ENCODE results near the gene TNNI3.

DNA sequence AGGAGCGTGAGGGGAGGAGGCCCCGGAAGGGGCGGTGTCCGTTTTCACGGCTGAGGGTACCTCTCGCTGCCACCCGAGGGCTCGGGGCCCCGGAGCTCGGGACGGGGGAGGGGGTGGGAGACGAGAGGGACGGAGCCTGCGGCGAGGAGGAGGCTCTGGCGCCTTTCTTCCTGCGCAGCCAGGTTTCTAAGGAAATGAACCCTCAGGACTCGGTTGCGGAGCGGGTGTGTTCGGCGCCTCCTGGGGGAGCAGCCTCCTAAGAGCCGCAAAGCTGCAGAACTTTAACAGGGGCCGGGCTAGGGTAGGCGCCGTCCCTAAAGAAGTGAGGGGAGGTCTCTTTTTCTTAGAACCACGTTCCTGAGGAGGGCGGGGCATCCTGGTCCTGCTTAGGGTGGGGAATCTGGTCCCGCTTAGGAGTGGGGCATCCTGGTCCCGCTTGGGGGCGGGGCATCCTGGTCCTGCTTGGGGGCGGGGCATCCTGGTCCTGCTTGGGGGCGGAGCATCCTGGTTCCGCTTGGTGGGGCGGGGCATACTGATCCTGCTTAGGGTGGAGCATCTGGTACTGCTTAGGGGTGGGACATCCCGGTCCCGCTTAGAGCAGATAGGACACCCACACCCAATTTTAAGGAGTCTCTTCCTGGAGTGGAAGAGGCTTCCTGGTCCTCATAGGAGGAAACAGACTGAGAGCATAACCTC is 16.3 kb upstream of the TNNI3 start:
- TF ChIP-seq CTCF (IDR thresholded peaks at IDR 0.05), result no peak
- TF ChIP-seq POLR2A (IDR thresholded peaks at IDR 0.05), result no peak
